ENCODE measurements around the gene CHD6.

DNA sequence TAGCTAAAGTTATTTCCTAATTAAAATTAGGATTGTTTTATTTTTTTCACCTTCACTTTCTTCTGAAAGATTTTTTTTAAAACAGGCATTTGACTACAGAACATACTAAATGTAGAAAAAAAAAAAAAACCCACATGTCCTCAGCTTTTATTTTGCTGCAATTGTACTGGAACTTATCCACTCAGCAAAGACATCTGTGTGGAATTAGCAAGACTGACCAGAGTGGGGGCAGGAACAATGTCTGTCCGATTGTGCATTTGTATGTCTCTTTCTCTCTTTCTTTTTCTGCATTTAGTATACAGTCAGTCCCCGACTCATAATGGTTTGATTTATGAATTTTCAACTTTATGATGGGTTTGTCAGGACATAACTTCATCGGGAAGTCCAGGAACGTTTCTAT lies 77.3 kb downstream of the CHD6 start:
- TF ChIP-seq POLR2A (IDR thresholded peaks at IDR 0.05; ENCODE audit: low read depth, low read length) (no peak), POU2F2 (IDR thresholded peaks at IDR 0.05; ENCODE audit: low read depth, low read length) (no peak), TAF1 (IDR thresholded peaks at IDR 0.05; ENCODE audit: low read depth, low read length) (no peak)

Measured in GM12891 (cell line).